Kidney (tissue), 14 donors: ENCODE measurements around the gene KBTBD4. TPM values are rescaled to one million over a fixed set of nuclear protein-coding genes. Genes with fewer than 3 reads are reported as not detected.

Experiments used
- DNase-seq, 5 donors: peaks; one replicate each; pipeline ENCODE4 v3.0.0-alpha.2; 2013 to 2020
- FAIRE-seq: peaks from 2 replicates; lab custom pipeline; 2012; peaks lifted over from hg19 to GRCh38; lab: Jason Lieb, UNC
- H3K27ac ChIP-seq, 2 donors: one replicate each; pipeline ENCODE4 v1.7.0; 2013; ENCODE audit warnings: low read depth in 2 of 2, low read length in 2 of 2, inconsistent platforms in 1 of 2
- H3K27me3 ChIP-seq: one replicate; pipeline ENCODE4 v1.7.1; 2013; ENCODE audit warnings: low read length, inconsistent platforms; ENCODE audit not compliant: control insufficient read depth, insufficient read depth
- H3K36me3 ChIP-seq, 3 donors: one replicate each; pipeline versions ENCODE4 v1.7.0 to v1.7.1; 2013; ENCODE audit warnings: low read length in 3 of 3, control low read depth in 1 of 3, inconsistent platforms in 1 of 3; ENCODE audit not compliant: insufficient read depth in 3 of 3, control insufficient read depth in 2 of 3
- H3K4me1 ChIP-seq, 3 donors: one replicate each; pipeline versions ENCODE4 v1.7.0 to v1.7.1; 2013; ENCODE audit warnings: low read length in 3 of 3, inconsistent platforms in 1 of 3, low read depth in 1 of 3; ENCODE audit not compliant: control insufficient read depth in 2 of 3, insufficient read depth in 2 of 3
- H3K4me3 ChIP-seq, 3 donors: one replicate each; pipeline versions ENCODE4 v1.7.0 to v1.8.1; 2013; ENCODE audit warnings: low read length in 3 of 3, control low read depth in 1 of 3, inconsistent platforms in 1 of 3
- H3K9ac ChIP-seq, 3 donors: one replicate each; pipeline versions ENCODE4 v1.7.0 to v1.7.1; 2013; ENCODE audit warnings: low read length in 3 of 3, control low read depth in 1 of 3, inconsistent platforms in 1 of 3
- H3K9me3 ChIP-seq, 3 donors: one replicate each; pipeline versions ENCODE4 v1.7.0 to v1.7.1; 2013; ENCODE audit warnings: low read length in 3 of 3, control low read depth in 1 of 3, inconsistent platforms in 1 of 3; ENCODE audit not compliant: control insufficient read depth in 2 of 3, insufficient read depth in 1 of 3
- CTCF ChIP-seq: IDR thresholded peaks from 3 replicates; pipeline ENCODE4 v1.5.1; 2012; ENCODE audit warnings: mild to moderate bottlenecking, moderate library complexity, borderline replicate concordance; ENCODE audit not compliant: insufficient read depth; ENCODE audit errors: extremely low read depth
- intact Hi-C: fragments of 100-400 bp; cut with DNase I; formaldehyde crosslinking; loops from one replicate; pipeline ENCODE4 v1.11.1; 2022
- polyA plus RNA-seq: library from polyadenylated mRNA; stranded (reverse); fragments of 350-450 nt; fragmentation: Illumina TruSeq; extraction: RNeasy Lipid Tissue Mini Kit (QIAGEN cat#74804); gene quantifications from one replicate; pipeline ENCODE4 v1.2.3, GENCODE V29; 2014; ENCODE audit warnings: low read depth, low replicate concordance; ENCODE audit not compliant: insufficient read depth
- total RNA-seq: library from RNA; stranded (reverse); fragmentation: NEBNext Ultra II Directional; extraction: Animal tissue kit (Norgen Biotek cat#: 25700); gene quantifications from one replicate; pipeline ENCODE4 v1.2.1, GENCODE V29; 2021
- donor health status: control.
- donor health status: control.
- donor health status: control.
- donor health status: control.
- donor health status: control.
- donor health status: DM: yes; HTN: yes; CAD: no.
- donor health status: Normal renal cell carcinoma (clear cell type).

KBTBD4 gene
- total and polyA plus RNA-seq, 2 donors from 2014 or later: 16.7 to 20.1 TPM

DNA sequence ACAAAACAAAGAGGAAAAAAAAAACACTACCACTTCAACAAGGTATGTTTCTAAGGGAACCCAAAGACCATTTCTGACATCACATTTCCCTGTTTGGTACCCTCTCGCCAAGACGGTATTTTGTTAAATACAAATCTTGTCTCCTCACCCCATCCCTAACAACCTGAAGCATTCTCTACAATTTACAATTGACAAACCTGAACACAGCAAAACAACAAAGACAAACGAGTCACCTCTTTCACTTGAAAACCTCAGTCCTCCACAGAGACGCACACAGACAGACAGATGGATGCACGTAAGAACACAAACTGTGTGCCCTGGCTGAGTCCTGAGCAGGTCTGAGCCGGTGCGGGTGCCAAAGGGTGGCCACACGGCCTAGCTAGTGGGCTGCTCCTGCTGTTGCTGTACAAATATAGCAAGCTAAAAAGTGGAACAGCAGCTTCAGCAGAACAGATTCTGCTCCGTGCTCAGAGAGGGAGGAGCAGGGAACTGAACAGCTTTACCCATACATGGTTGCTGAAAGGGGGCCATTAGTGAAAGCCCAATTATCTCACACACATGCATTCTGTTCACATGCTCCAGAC lies 54.4 kb downstream of the KBTBD4 start:
- intact Hi-C loops: no loop called here
- Histone ChIP-seq H3K9ac (no peak overlapping the region), H3K27me3 (no peaks in the 10 kb centered on the region), H3K4me3 (peak overlapping the region in 1 of 3 donors; percentile 3), H3K27ac (peak overlapping the region; percentile 61 to 68), H3K36me3 (no peaks in the 10 kb centered on the region), H3K9me3 (no peaks in the 10 kb centered on the region), H3K4me1 (peaks cover 5 to 34% (median 23%) of the 10 kb centered on the region in 3 donors)
- FAIRE-seq (no peak), DNase-seq (no peak)
- no peak for TF ChIP-seq CTCF

GRCh38 chr11:47523490-47524225 lies 55.1 kb downstream of the KBTBD4 start:
- H3K9ac ChIP-seq: peak overlapping the region in 1 of 3 donors; percentile 39
- no peak for TF ChIP-seq CTCF
- peaks cover 5 to 34% (median 23%) of the 10 kb centered on the region in 3 donors for H3K4me1 ChIP-seq
- H3K9me3 ChIP-seq: no peaks in the 10 kb centered on the region
- H3K36me3 ChIP-seq: no peaks in the 10 kb centered on the region
- H3K4me3 ChIP-seq: no peak overlapping the region
- peak in 2 of 5 donors; percentile 48 to 70 for DNase-seq
- FAIRE-seq: no peak
- H3K27ac ChIP-seq: peak overlapping the region; percentile 61 to 68
- intact Hi-C loops: no loop called here
- no peaks in the 10 kb centered on the region for H3K27me3 ChIP-seq

Other genes with a start within 250 kb of the KBTBD4 start
- gene MYBPC3, start 226.3 kb downstream of the KBTBD4 start, total RNA-seq: 0.19 TPM
- gene MYBPC3, start 226.3 kb downstream of the KBTBD4 start, polyA plus RNA-seq: 0.52 TPM
- 39.8 TPM for gene SPI1, start 200.4 kb downstream of the KBTBD4 start, total RNA-seq
- 7.3 TPM for gene SPI1, start 200.4 kb downstream of the KBTBD4 start, polyA plus RNA-seq
- gene SLC39A13, start 170.4 kb downstream of the KBTBD4 start, total RNA-seq: 80.6 TPM
- gene SLC39A13, start 170.4 kb downstream of the KBTBD4 start, polyA plus RNA-seq: 93.2 TPM
- gene PSMC3, start 152.5 kb downstream of the KBTBD4 start, total RNA-seq: 103 TPM
- gene PSMC3, start 152.5 kb downstream of the KBTBD4 start, polyA plus RNA-seq: 171 TPM
- 0.41 TPM for gene RAPSN, start 129.8 kb downstream of the KBTBD4 start, total RNA-seq
- 0.28 TPM for gene RAPSN, start 129.8 kb downstream of the KBTBD4 start, polyA plus RNA-seq
- gene CELF1, start 25.8 kb downstream of the KBTBD4 start, total RNA-seq: 115 TPM
- 30.8 TPM for gene CELF1, start 25.8 kb downstream of the KBTBD4 start, polyA plus RNA-seq
- gene PTPMT1, start 13.4 kb downstream of the KBTBD4 start, total RNA-seq: 34.6 TPM
- gene PTPMT1, start 13.4 kb downstream of the KBTBD4 start, polyA plus RNA-seq: 90.3 TPM
- gene NDUFS3, start 104 bp upstream of the KBTBD4 start, total RNA-seq: 85.8 TPM
- gene NDUFS3, start 104 bp upstream of the KBTBD4 start, polyA plus RNA-seq: 368 TPM
- not detected for gene FAM180B, start 7.7 kb upstream of the KBTBD4 start, total RNA-seq
- gene FAM180B, start 7.7 kb upstream of the KBTBD4 start, polyA plus RNA-seq: not detected
- gene C1QTNF4, start 15.4 kb upstream of the KBTBD4 start, total RNA-seq: 0.25 TPM
- 0.62 TPM for gene C1QTNF4, start 15.4 kb upstream of the KBTBD4 start, polyA plus RNA-seq
- gene MTCH2, start 63.6 kb upstream of the KBTBD4 start, total RNA-seq: 85.3 TPM
- 201 TPM for gene MTCH2, start 63.6 kb upstream of the KBTBD4 start, polyA plus RNA-seq
- gene AGBL2, start 136.4 kb upstream of the KBTBD4 start, total RNA-seq: 5.6 TPM
- 2.1 TPM for gene AGBL2, start 136.4 kb upstream of the KBTBD4 start, polyA plus RNA-seq
- gene FNBP4, start 188.4 kb upstream of the KBTBD4 start, total RNA-seq: 101 TPM
- gene FNBP4, start 188.4 kb upstream of the KBTBD4 start, polyA plus RNA-seq: 13.1 TPM